CD4-positive, alpha-beta T cell treated with Interleukin-17A for 4 hours (primary cell): ENCODE measurements around the gene B3GNT8.
"Not testable (repeated sequence)": the region's sequence is repeated elsewhere in the genome, so short reads cannot be mapped to it uniquely, and the experiment has no call there.

Experiments used
- DNase-seq: peaks from one replicate; pipeline ENCODE4 v3.0.0-alpha.2; 2020; ENCODE audit warnings: mixed read lengths

The B3GNT8 gene

GRCh38 chr19:41426952-41427646 is at the start of gene B3GNT8:
Gene B3GNT8 (minus strand): TSS chr19:41427374. CDS start chr19:41426778, 596 bp downstream.
- peak; percentile 70 for DNase-seq

DNA sequence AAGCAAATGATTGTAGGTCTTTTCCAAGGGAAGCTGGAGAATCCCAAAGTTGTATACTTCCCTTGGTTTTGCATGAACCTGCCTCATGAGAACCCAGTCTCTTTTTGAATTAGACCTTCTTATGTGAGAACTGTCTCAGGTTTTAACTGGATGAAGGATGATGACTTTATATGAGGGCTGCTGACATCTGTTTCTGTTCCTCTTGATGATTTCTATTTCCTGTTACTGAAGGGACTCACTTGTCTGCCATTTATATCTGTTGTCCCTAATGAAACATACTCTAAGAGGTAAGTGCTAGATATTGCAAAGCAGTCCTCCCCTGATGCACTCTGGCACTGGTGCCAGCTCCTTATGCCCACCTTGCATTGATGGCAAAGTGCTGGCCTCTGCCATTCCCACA is 49.4 kb upstream of the B3GNT8 start:
- no peak for DNase-seq

- not testable (repeated sequence) for DNase-seq
Observed at GRCh38 chr19:41463257-41464256, 36.4 kb upstream of the B3GNT8 start.

DNA sequence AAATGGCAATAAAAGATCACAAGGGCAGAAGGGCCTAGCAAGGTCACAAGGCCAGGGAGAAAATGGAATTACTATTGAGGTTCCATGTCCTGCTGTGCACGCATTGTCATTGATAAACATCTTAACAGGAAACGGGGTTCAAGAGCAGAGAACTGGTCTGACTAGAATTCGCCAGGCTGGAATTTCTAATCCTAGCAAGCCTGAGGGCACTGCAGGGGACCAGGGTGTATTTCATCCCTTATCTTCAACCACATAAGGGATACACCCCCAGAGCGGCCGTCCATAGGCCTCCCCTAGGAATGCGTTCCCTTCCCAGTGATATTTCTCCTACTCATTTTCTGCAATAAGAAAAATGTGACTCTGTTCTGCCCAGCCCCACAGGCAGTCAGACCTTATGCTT is 35.3 kb upstream of the B3GNT8 start:
- no peak for DNase-seq

DNA sequence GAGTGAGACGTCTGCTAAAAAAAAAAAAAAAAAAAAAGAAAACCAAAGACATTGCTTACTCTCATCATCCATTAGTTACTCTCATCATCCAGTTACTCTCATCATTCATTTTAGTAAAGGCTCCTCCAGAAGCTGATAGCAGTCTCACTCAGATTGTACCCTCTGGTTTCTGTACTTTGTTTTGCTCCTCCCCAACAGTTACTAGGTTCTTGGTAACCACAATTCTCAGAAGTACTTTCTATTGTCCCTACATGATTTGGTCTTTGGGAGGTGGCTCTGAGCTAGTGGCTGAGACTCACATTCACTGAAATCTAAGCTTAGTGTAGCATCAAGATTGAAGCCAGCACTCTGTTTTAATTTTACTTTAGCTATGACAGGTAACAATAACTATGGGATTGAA is 30.1 kb upstream of the B3GNT8 start:
- no peak for DNase-seq

DNA sequence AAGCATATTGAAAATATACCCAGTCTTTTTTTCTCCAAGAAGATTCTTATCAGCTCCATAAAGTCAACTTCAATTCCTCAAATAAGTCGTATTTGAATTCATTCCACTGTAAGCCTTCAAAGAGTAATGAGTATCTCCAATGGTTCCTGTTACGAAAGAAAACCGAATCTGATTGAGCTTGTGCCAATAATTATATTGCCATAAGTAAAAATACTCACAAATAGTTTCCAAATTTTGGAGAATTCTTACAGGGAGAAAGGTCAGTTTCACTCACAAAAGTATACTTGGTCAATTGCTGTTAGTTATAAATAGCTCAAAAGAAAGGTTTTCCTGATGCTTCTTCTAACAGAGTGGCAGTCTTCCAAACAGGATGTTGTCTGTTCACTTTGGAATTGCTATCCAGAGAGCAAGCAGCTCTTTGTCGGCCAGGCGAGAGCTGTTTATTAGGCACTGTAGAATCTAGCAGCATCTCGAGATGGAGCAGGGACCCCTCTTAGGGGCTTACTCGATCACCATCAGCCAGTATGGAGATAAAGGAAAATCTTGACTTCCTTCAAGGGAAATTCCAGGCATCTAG is 29.3 kb upstream of the B3GNT8 start:
- DNase-seq, result no peak

DNA sequence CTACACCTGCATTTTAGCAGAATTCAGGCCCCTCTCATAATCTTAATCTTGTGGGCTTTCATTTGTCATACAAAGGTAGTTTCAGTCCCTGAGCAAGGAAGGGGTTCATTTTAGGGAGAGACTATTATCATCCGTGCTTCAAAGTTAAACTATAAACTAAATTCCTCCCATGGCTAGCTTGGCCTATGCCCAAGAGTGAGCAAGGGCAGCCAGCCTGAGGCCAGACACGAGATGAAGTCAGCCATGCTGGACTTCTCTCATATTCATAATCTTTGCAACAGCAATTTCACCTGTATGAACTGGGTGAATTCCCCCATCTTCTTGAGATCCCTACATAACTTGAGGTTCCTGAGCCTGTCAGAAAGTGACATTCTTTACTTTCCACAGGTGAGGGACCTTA is 28.8 kb upstream of the B3GNT8 start:
- no peak for DNase-seq

GRCh38 chr19:41452584-41453275 is 25.6 kb upstream of the B3GNT8 start:
- DNase-seq, result no peak

GRCh38 chr19:41449865-41450178 is 22.6 kb upstream of the B3GNT8 start:
- DNase-seq, result no peak

DNA sequence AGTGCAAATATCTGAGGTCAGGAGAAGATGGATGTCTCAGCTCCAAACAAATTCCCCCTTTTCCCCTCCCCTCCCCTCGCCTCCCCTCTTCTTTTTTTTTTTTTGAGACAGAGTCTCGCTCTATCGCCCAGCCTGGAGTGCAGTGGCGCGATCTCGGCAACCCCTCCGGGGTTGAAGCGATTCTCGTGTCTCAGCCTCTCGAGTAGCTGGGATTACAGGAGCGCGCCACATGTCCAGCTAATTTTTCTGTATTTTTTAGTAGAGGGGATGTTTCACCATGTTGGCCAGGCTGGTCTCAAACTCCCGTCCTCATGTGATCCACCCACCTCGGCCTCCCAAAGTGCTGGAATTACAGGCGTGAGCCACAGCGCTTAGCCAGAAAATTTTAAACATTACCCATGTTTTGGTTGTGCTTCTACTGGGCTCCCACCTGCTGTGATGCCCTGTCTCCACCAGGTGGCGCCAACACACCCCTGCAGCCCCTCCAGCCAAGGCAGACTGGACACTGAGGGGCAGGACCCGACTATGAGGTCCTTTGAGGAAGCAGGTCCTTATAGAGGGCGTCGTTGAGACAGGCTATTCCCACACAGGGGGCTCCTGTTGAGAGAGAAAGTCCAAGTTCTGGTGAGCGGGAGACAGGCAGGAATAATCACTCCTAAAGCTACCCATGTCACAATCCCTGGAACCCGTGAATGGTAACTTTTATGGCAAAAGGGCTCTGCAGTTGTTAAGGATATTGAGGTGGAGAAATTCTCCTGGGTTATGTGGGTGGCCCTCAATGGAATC is 22.1 kb upstream of the B3GNT8 start:
- peak; percentile 80 for DNase-seq

DNA sequence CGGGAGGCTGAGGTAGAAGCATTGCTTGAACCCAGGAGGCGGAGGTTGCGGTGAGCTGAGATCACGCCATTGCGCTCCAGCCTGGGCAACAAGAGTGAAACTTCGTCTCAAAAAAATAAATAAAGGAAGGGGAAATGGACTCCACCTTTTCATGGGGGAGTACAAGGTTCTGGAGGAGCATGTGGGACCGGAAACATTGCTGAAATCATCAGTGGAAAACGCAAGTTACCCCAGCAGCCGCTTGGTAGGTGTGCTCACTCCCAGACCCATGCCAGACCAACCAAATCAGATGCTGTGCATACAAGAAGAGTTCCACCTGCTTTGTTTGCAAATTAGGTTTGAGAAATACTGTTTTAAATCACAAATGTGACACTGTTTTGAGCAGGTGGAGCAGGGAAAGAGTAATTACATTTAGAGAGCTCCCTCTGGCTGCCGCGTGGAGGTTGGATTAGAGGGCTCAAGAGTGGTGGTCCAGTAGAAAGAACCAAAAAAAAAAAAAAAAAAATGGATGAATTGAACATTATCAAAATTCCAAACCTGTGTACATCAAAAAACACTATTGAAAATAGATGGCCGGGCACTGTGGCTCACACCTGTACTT is 20.7 kb upstream of the B3GNT8 start:
- DNase-seq, result no peak

DNA sequence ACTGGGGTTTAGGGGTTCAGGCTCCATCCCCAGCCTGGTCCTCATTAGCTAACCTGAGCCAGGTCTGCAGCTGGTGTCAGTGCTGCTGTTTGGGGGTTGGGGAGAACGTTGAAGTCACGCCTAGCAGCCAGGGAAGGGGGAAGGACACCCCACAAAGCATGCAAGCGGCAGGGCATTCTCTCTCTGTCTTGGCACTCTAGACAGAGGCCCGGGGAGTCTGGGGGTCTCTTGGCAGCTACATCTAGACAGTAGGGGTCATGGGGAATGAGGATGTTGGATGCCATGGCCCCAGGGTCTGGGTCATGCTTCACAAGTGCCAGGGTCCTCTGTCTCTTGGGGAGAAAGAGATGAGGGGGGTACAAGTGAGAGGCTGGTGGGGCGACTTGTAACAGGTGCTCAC is 18.4 kb upstream of the B3GNT8 start:
- no peak for DNase-seq

DNA sequence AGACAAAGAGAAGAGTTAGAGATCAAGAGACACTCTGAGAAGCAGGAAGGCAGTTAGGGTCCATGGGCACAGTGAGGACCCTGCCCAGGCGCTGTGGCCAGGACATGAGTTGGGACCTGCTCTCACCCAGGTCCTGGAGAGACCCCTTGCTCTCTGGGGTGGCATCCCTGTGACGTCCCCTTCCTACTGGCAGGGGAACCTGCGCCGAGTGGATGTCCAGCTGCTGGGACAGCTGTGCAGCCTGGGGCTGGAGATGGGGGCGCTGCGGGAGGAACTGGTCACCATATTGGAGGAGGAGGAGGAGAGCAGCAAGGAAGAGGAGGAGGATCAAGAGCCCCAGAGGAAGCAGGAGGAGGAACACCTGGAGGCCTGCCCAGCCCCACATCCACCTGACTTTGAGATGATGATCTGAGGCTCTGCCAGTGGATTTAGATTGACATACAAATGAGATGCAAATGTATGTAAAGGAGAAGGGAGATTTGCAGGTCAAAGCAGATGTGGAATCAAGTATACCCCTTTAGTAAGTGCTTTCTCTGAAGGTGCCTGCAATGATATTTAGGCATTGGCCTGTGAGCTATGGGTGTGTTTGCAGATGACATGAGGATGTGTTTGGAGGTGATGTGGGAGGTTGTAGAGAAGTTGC is 16.8 kb upstream of the B3GNT8 start:
- DNase-seq, result no peak

GRCh38 chr19:41442473-41443355 is 15.5 kb upstream of the B3GNT8 start, which contains the start of gene ERICH4:
Gene ERICH4 (plus strand): TSS chr19:41443156. CDS start chr19:41443170, 14 bp downstream.
- DNase-seq, result no peak

GRCh38 chr19:41441321-41441945 is 14.3 kb upstream of the B3GNT8 start:
- DNase-seq, result no peak

GRCh38 chr19:41439441-41440222 is 12.5 kb upstream of the B3GNT8 start, which contains the start of gene DMAC2:
Gene DMAC2 (minus strand): TSS chr19:41439912. CDS start chr19:41439899, 13 bp downstream.
- peak; percentile 97 for DNase-seq

- no peak for DNase-seq
Observed at GRCh38 chr19:41437944-41438574, 10.9 kb upstream of the B3GNT8 start.

DNA sequence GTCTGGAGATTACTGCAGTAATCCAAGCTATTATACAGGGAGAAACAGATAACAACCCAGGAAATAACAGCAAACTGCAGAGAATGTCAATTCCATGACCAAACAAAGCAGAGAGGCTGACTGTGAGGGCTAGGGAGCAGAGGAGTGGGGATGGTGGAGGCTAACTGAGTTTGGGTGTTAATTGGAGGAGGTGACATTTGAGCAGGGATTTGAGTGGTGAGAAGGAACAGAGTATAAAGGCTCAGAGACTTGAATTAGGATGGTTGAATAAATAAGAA is 9.4 kb upstream of the B3GNT8 start:
- DNase-seq, result no peak
